ENCODE measurements around the gene OR52D1. TPM values are rescaled to one million over a fixed set of nuclear protein-coding genes. Genes with fewer than 3 reads are reported as not detected.

Gene OR52D1
- total RNA-seq, 1 experiment from 2014 or later = not detected

- Histone ChIP-seq H3K27me3 (ENCODE audit: insufficient read depth, low read length) (no peaks in the 10 kb centered on the region), H4K91ac (ENCODE audit: insufficient read length, low read depth, low read length) (no peak overlapping the region), H2AK5ac (ENCODE audit: insufficient read length, low read length) (no peak overlapping the region), H4K5ac (ENCODE audit: insufficient read length, low read depth, low read length) (no peak overlapping the region), H2AFZ (ENCODE audit: low read length) (no peak overlapping the region), H3K4me2 (ENCODE audit: insufficient read depth, insufficient read length, low read length) (no peak overlapping the region), H3K79me1 (ENCODE audit: insufficient read depth, low read depth, low read length, poor library complexity, severe bottlenecking) (no peaks in the 10 kb centered on the region), H4K8ac (replicated peaks; ENCODE audit: insufficient read length, low read depth, low read length) (no peak overlapping the region), H3T11ph (ENCODE audit: low read length) (no peak overlapping the region), H3K18ac (ENCODE audit: insufficient read length, low read depth, low read length) (no peak overlapping the region), H3K14ac (ENCODE audit: insufficient read depth, low read length) (no peak overlapping the region), H3K9ac (ENCODE audit: extremely low read depth, insufficient read length, low read length) (no peak overlapping the region), H3K23me2 (ENCODE audit: insufficient read length, low read depth, low read length, poor library complexity, severe bottlenecking) (no peaks in the 10 kb centered on the region), H2BK120ac (ENCODE audit: low read depth, low read length, poor library complexity, severe bottlenecking) (no peak overlapping the region), H3K56ac (ENCODE audit: insufficient read length, low read depth, low read length) (no peak overlapping the region), H3K4me1 (ENCODE audit: insufficient read depth, low read length) (no peaks in the 10 kb centered on the region), H2BK20ac (ENCODE audit: low read depth, low read length, poor library complexity, severe bottlenecking) (no peak overlapping the region), H3K79me2 (ENCODE audit: insufficient read depth, low read length) (no peaks in the 10 kb centered on the region), H2BK12ac (ENCODE audit: insufficient read length, low read depth, low read length) (no peak overlapping the region), H2BK5ac (ENCODE audit: insufficient read length, low read length) (no peak overlapping the region), H4K20me1 (ENCODE audit: control insufficient read depth, insufficient read depth, insufficient read length) (no peaks in the 10 kb centered on the region), H3K4ac (ENCODE audit: low read depth, low read length) (no peak overlapping the region), H2BK15ac (ENCODE audit: low read depth, low read length) (no peak overlapping the region), H3K9me3 (ENCODE audit: control insufficient read depth, low read depth, low read length) (no peaks in the 10 kb centered on the region), H3K27ac (ENCODE audit: insufficient read length, low read depth, low read length) (no peak overlapping the region), H3K23ac (ENCODE audit: insufficient read length, low read depth, low read length) (no peak overlapping the region)
- H3K27me3 Mint-ChIP-seq (ENCODE audit: low read depth) = no peaks in the 10 kb centered on the region
- WGBS (ENCODE audit: extremely low coverage, insufficient read length, low lambda C conversion rate) = no CpG with 5 or more reads among the region's 6 CpGs
- DNase-seq = no peak
- peaks cover 0 to 5% of the 10 kb centered on the region in 2 experiments; a peak in 2 of 4 replicates for H3K4me1 Mint-ChIP-seq
- H3K4me3 Mint-ChIP-seq = no peak overlapping the region
- no peak overlapping the region for H3K27ac Mint-ChIP-seq
- no peaks in the 10 kb centered on the region for H3K9me3 Mint-ChIP-seq
- TF ChIP-seq CTCF (conservative IDR thresholded peaks at IDR 0.05) = no peak
- no peaks in the 10 kb centered on the region for H3K36me3 Mint-ChIP-seq (ENCODE audit: insufficient read depth in 1 of 3, low read depth in 3 of 3)
Measured at GRCh38 chr11:5500393-5500801, 11.9 kb downstream of the OR52D1 start.
